Duodenal mucosa (tissue), 2 donors: ENCODE data around the gene RALA.

ENCODE experiments used
- H3K27ac ChIP-seq: one replicate; pipeline ENCODE4 v1.7.0; 2013; ENCODE audit warnings: low read depth, low read length
- H3K27me3 ChIP-seq, 2 donors: one replicate each; pipeline ENCODE4 v1.7.0; 2013; ENCODE audit warnings: low read length in 2 of 2, control low read depth in 1 of 2; ENCODE audit not compliant: insufficient read depth in 2 of 2, control insufficient read depth in 1 of 2
- H3K36me3 ChIP-seq, 2 donors: one replicate each; pipeline ENCODE4 v1.7.0; 2013; ENCODE audit warnings: low read length in 2 of 2, control low read depth in 1 of 2; ENCODE audit not compliant: insufficient read depth in 2 of 2, control insufficient read depth in 1 of 2
- H3K4me1 ChIP-seq, 2 donors: one replicate each; pipeline ENCODE4 v1.7.0; 2013; ENCODE audit warnings: low read length in 2 of 2, control low read depth in 1 of 2; ENCODE audit not compliant: insufficient read depth in 2 of 2, control insufficient read depth in 1 of 2
- H3K4me3 ChIP-seq, 2 donors: one replicate each; pipeline ENCODE4 v1.7.0; 2013; ENCODE audit warnings: low read length in 2 of 2, low read depth in 1 of 2
- H3K9ac ChIP-seq, 2 donors: one replicate each; pipeline ENCODE4 v1.7.0; 2013; ENCODE audit warnings: low read length in 2 of 2, low read depth in 1 of 2
- H3K9me3 ChIP-seq, 2 donors: one replicate each; pipeline ENCODE4 v1.7.0; 2013; ENCODE audit warnings: low read length in 2 of 2, control low read depth in 1 of 2; ENCODE audit not compliant: control insufficient read depth in 1 of 2

Gene RALA

DNA sequence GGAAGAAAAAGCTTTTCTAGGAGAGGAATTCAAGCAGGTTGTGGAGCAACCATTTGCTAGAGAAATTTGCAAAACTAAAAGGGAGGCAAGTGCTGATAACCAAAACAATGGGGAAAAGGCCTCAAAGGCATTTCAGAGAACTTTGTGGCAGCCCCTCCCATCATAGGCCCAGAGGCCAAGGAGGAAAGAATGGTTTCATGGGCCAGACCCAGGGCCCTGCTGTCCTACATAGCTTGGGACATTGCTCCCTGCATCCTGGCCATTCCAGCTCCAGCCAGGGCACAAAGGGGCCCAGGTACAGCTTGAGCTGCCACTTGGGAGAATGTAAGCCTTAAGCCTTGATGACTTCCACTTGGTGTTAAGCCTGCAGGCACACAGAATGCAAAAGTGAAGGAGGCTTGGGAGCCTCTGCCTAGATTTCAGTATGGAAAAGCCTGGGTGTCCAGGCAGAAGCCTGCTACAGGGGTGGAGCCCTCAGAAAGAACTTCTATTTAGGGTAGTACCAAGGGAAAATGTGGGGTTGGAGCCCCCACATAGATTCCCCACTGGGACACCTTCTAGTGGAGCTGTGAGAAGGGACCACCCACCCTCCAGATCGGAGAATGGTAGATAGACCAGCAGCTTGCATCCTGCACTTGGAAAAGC lies 91.2 kb downstream of the RALA start:
- H3K9me3 ChIP-seq: peaks cover 14 to 22% of the 10 kb centered on the region in 2 donors
- H3K36me3 ChIP-seq: no peaks in the 10 kb centered on the region
- peaks cover 0 to 3% of the 10 kb centered on the region in 2 donors for H3K4me1 ChIP-seq
- no peak overlapping the region for H3K4me3 ChIP-seq
- no peak overlapping the region for H3K9ac ChIP-seq
- H3K27me3 ChIP-seq: no peaks in the 10 kb centered on the region
- H3K27ac ChIP-seq: no peak overlapping the region

DNA sequence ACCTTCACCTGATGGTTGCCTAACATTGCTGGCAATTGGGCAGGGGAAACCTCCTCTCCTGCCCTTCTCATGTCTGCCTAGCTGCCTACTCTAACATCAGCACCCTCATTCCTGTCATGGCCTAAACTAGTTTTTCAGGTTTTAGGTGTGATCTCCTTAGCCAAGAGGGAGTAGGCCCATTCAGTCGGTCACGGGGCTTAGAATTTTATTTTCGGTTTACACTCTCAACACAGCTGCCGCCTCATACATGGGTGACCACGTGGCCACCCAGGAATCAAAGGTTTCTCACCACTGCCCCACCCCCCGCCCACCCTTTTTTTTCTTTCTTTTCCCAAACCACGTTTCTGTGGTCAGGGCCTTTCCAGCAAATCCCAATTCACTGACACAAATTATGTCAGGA lies 97.2 kb downstream of the RALA start:
- Histone ChIP-seq H3K27ac (no peak overlapping the region), H3K27me3 (no peaks in the 10 kb centered on the region), H3K4me1 (peaks cover 7 to 15% of the 10 kb centered on the region in 2 donors), H3K36me3 (no peaks in the 10 kb centered on the region), H3K9me3 (peaks cover 0 to 2% of the 10 kb centered on the region in 2 donors), H3K4me3 (peak overlapping the region in 1 of 2 donors; percentile 8), H3K9ac (no peak overlapping the region)

DNA sequence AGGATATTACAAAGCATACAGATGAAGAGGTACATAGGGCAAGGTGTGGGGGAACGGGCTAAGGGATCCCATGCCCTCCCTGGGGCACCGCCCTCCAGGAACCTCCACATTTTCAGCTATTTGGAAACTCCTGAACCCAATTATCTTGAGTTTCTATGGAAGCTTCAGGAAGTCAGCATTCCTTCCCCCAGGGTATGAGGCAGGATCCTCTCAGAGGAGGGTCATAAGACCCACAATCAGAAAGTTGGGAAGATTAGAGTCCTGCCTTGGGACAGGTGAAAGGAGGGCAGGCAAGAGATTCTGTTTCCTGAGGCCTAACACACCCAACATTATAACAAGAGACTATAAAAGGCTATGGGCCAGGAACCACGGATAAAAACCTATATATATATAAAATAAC lies 98.0 kb downstream of the RALA start:
- Histone ChIP-seq H3K4me1 (peaks cover 7 to 15% of the 10 kb centered on the region in 2 donors), H3K4me3 (no peak overlapping the region), H3K9me3 (no peaks in the 10 kb centered on the region), H3K27me3 (no peaks in the 10 kb centered on the region), H3K36me3 (no peaks in the 10 kb centered on the region), H3K9ac (no peak overlapping the region), H3K27ac (no peak overlapping the region)

- Histone ChIP-seq H3K27ac (no peak overlapping the region), H3K27me3 (no peaks in the 10 kb centered on the region), H3K4me1 (peaks cover 7 to 15% of the 10 kb centered on the region in 2 donors), H3K9ac (no peak overlapping the region), H3K4me3 (no peak overlapping the region), H3K9me3 (no peaks in the 10 kb centered on the region), H3K36me3 (no peaks in the 10 kb centered on the region)
Measured at GRCh38 chr7:39721919-39722597, 98.7 kb downstream of the RALA start.

DNA sequence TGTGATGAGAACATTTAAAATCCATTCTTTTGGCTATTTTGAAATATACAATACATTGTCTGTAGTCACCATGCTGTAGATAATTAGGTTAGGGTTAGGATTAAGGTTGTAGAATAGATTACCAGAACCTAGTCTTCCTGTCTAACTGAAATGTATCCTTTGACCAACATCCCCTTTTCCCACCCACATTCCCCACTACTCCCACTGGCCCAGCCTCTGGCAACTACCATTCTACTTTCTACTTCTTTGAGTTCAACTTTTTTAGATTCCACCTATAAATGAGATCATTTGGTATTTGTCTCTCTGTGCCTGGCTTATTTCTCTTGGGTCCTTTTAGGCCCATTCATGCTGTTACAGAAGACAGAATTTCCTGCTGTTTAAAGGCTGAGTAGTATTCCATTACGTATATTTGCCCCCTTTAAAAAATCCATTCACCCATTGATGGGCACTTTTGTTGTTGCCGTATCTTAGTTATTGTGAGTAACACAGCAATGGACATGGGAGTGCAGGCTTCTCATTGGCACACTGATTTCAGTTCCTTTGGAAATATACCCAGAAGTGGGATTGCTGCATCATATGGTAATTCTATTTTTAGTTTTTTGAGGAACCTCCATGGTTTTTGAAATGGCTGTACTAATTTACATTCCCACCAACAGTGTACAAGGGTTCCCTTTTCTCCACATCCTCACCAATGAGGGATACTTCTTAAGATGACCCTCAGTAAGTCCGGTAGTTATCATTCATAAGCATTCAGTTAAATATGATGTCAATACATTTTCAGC lies 104.0 kb downstream of the RALA start:
- Histone ChIP-seq H3K36me3 (no peaks in the 10 kb centered on the region), H3K27me3 (no peaks in the 10 kb centered on the region), H3K9ac (no peak overlapping the region), H3K27ac (no peak overlapping the region), H3K4me1 (peaks cover 0 to under 1% of the 10 kb centered on the region in 2 donors), H3K4me3 (no peak overlapping the region), H3K9me3 (no peaks in the 10 kb centered on the region)

DNA sequence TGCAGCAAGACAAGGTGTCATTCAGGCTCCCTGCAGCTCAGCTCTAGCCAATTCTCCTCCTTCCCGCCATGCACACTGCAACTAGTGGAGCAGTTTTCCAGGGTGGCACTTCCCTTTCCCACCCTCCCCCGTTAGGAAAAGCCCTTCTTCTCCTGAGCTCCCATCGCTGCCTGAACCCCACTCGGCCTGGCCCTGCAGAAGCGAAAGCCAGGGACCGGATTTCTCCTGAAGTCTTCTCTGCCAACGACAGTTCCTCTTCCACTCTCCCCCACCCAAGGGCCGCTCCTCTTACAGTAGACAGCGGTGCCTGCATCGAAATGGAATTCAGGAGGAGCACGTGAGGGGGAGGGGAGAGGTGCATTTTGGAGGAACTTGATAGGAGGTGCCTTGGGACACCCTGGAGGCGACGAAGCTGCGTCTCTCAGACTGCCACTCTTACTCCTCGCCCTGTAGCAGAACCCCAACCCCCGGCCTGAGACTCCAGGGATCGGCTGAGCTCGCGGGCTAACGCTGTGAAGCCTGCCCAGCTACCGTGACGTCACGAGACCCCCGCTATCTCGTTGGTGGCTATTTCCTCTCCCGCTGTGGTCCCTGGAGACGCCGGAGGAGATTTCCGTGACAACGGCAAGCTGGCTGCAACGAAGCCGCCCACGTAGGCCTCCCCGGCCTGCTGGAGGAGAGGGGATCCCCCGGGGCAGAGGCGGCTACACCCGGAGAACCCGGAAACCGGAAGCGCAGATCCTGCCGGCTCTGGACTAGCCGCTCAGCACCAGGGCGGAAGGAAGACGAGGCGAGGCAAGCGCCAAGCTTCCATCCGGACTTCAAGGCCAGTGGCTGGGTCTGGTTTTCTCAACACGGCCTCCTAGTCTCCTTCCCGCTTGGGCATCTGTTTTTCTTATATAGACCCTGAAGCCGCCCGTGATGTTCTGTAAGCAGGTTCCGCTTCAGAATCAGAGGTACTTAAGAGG lies 109.7 kb downstream of the RALA start:
- Histone ChIP-seq H3K27ac (peak overlapping the region; percentile 67), H3K27me3 (no peaks in the 10 kb centered on the region), H3K9me3 (no peaks in the 10 kb centered on the region), H3K36me3 (no peaks in the 10 kb centered on the region), H3K4me3 (peak overlapping the region; percentile 91), H3K4me1 (peaks cover 24 to 28% of the 10 kb centered on the region in 2 donors), H3K9ac (peak overlapping the region; percentile 54 to 80)

- peak overlapping the region; percentile 67 for H3K27ac ChIP-seq
- H3K4me3 ChIP-seq: peak overlapping the region; percentile 91
- no peaks in the 10 kb centered on the region for H3K27me3 ChIP-seq
- H3K9me3 ChIP-seq: no peaks in the 10 kb centered on the region
- no peaks in the 10 kb centered on the region for H3K36me3 ChIP-seq
- peak overlapping the region; percentile 54 to 80 for H3K9ac ChIP-seq
- peaks cover 24 to 28% of the 10 kb centered on the region in 2 donors for H3K4me1 ChIP-seq
Measured at GRCh38 chr7:39733881-39734632, 110.7 kb downstream of the RALA start.

DNA sequence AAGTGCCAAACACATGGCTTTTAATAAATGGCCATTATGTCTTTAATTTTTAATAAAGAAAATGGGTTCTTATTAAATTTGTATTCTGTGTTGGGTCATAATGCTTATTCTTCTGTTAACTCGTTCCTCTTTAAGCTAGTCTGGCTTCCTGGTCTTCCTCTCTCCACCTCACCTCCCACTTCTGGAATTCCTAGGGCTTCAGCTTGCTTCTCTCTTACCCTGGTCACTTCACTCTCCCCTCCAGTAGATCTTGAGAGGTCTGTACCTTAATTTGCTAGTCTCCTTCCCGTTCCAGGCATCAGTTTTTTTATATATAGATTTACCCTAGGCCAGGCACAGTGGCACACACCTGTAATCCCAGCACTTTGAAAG lies 111.2 kb downstream of the RALA start:
- H3K36me3 ChIP-seq: no peaks in the 10 kb centered on the region
- H3K4me1 ChIP-seq: peaks cover 24 to 28% of the 10 kb centered on the region in 2 donors
- H3K9me3 ChIP-seq: no peaks in the 10 kb centered on the region
- no peaks in the 10 kb centered on the region for H3K27me3 ChIP-seq
- H3K4me3 ChIP-seq: peak overlapping the region in 1 of 2 donors; percentile 91
- H3K9ac ChIP-seq: no peak overlapping the region
- no peak overlapping the region for H3K27ac ChIP-seq

DNA sequence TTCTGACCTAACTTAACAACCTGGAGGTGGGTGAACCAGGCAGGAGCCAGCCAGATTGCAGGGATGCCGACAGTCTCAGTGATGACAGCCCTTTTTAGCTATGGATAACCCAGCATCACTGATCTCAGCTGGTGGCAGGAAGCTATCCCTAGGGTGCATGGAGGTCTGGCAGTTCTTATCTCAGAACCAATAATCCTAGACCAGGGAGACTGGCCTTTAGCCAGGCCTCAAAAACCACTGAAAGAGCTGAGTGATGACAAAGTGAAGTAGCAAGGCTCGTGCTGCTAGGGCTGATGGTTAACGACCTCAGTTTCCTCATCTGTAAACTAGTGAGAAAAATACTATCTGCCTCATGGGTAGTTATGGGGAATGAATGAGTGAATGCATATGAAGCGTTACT lies 112.5 kb downstream of the RALA start:
- no peaks in the 10 kb centered on the region for H3K27me3 ChIP-seq
- no peak overlapping the region for H3K4me3 ChIP-seq
- H3K36me3 ChIP-seq: no peaks in the 10 kb centered on the region
- H3K9ac ChIP-seq: no peak overlapping the region
- no peak overlapping the region for H3K27ac ChIP-seq
- peaks cover 24 to 28% of the 10 kb centered on the region in 2 donors for H3K4me1 ChIP-seq
- no peaks in the 10 kb centered on the region for H3K9me3 ChIP-seq
